HepG2 (cell line): Measurements from ENCODE around the gene ABHD6. TPM values are rescaled to one million over a fixed set of nuclear protein-coding genes. Genes with fewer than 3 reads are reported as not detected.

ENCODE experiments used
- ATF1 ChIP-seq: IDR thresholded peaks from 2 replicates; pipeline ENCODE4 v1.6.1; 2016; ENCODE audit warnings: mild to moderate bottlenecking, control low read depth
- ELF1 ChIP-seq: sonication (generic); formaldehyde crosslinking; IDR thresholded peaks from 2 replicates; pipeline ENCODE4 v1.4.0; 2020; ENCODE audit warnings: missing genetic modification reagents
- GZF1 ChIP-seq: sonication (generic); formaldehyde crosslinking; IDR thresholded peaks from 2 replicates; pipeline ENCODE4 v1.5.1; 2020; ENCODE audit warnings: mild to moderate bottlenecking, missing genetic modification reagents
- HIC2 ChIP-seq: sonication (generic); formaldehyde crosslinking; IDR thresholded peaks from 2 replicates; pipeline ENCODE4 v1.9.0; 2022; ENCODE audit warnings: low read depth, missing genetic modification reagents
- NBN ChIP-seq: fragments of 450-650 bp; conservative IDR thresholded peaks from 2 replicates; pipeline ENCODE4 v1.6.1; 2017
- NFAT5 ChIP-seq: sonication (generic); formaldehyde crosslinking; IDR thresholded peaks from 2 replicates; pipeline ENCODE4 v1.4.0; 2020; ENCODE audit warnings: missing genetic modification reagents
- POGK ChIP-seq: sonication (generic); formaldehyde crosslinking; conservative IDR thresholded peaks from 2 replicates; pipeline ENCODE4 v1.8.0; 2022; ENCODE audit warnings: mild to moderate bottlenecking, moderate library complexity, missing genetic modification reagents
- SRSF1 ChIP-seq: fragments of 200-400 bp; formaldehyde crosslinking; optimal IDR thresholded peaks from 2 replicates; pipeline ENCODE3; 2017; ENCODE audit warnings: mild to moderate bottlenecking, low read depth, low read length, moderate library complexity
- THAP11 ChIP-seq: IDR thresholded peaks from 2 replicates; pipeline ENCODE4 v1.6.1; 2016; ENCODE audit warnings: missing biosample characterization, missing genetic modification reagents
- WIZ ChIP-seq: sonication (generic); formaldehyde crosslinking; IDR thresholded peaks from 2 replicates; pipeline ENCODE4 v1.5.1; 2020; ENCODE audit warnings: mild to moderate bottlenecking, missing genetic modification reagents
- ZBTB38 ChIP-seq: sonication (generic); formaldehyde crosslinking; IDR thresholded peaks from 2 replicates; pipeline ENCODE4 v1.5.1; 2020; ENCODE audit warnings: mild to moderate bottlenecking, missing genetic modification reagents
- ZMYM3 ChIP-seq: sonication (generic); formaldehyde crosslinking; IDR thresholded peaks from 2 replicates; pipeline ENCODE4 v1.5.1; 2020; ENCODE audit warnings: mild to moderate bottlenecking, missing genetic modification reagents
- ZNF205 ChIP-seq: IDR thresholded peaks from 2 replicates; pipeline ENCODE4 v1.6.1; 2018; ENCODE audit warnings: missing biosample characterization, missing genetic modification reagents
- ZNF263 ChIP-seq: sonication (generic); formaldehyde crosslinking; IDR thresholded peaks from 2 replicates; pipeline ENCODE4 v1.4.0; 2020; ENCODE audit warnings: missing genetic modification reagents
- ZNF335 ChIP-seq: sonication (generic); formaldehyde crosslinking; IDR thresholded peaks from 2 replicates; pipeline ENCODE4 v1.4.0; 2020; ENCODE audit warnings: missing genetic modification reagents
- ZNF740 ChIP-seq: sonication (generic); formaldehyde crosslinking; IDR thresholded peaks from 2 replicates; pipeline ENCODE4 v1.4.0; 2020; ENCODE audit warnings: missing genetic modification reagents
- polyA plus RNA-seq, 8 experiments: library from polyadenylated mRNA; depleted of rRNA in 3 of 8; stranded (reverse) in 7 of 8; unstranded in 1 of 8; fragments of >200 nt; fragmentation: Illumina TruSeq in 4 of 8; extraction: Trizol in 4 of 8; gene quantifications; 2 replicates each; pipeline versions ENCODE4 v1.2.1 to v1.2.3, GENCODE V29; 2011 to 2016; ENCODE audit warnings: low read depth in 4 of 8, missing spikeins in 1 of 8, mixed read lengths in 1 of 8; ENCODE audit not compliant: insufficient read depth in 1 of 8
- total RNA-seq, 5 experiments: library from RNA; depleted of rRNA; stranded (reverse); fragments of >200 nt; fragmentation: Illumina TruSeq; extraction: Trizol; gene quantifications; 2 replicates each; pipeline ENCODE4 v1.2.3, GENCODE V29; 2016; ENCODE audit warnings: low read depth in 1 of 5
- TF ChIP-seq, protein P1 (sequence below): sonication (generic); formaldehyde crosslinking; IDR thresholded peaks from 2 replicates; pipeline ENCODE4 v1.4.0; 2020; ENCODE audit warnings: missing genetic modification reagents, mild to moderate bottlenecking, borderline replicate concordance

ABHD6 gene
- total and polyA plus RNA-seq, 2 of the 13 experiments (the other 11 are each of a cell fraction or from before 2014, with no cell fraction given), result 9.0 to 17.2 TPM

GRCh38 chr3:58305882-58306711, 68.5 kb downstream of the ABHD6 start, which contains the start of the genes HTD2 and RPP14 (continued):
- TF ChIP-seq NFAT5 (CRISPR knock-in tag) (peak; percentile 73; the same call in 1 of the 2 replicates), ZNF740 (CRISPR knock-in tag) (no peak), ZNF335 (peak; percentile 97), POGK (0 out of 2 replicates have a peak, but pooled peaks have one; percentile 24), NBN (no peak), ZMYM3 (CRISPR knock-in tag) (peak; percentile 89), ZNF263 (no peak), ATF1 (CRISPR knock-in tag) (peak; percentile 97), THAP11 (CRISPR knock-in tag) (peak; percentile 96), WIZ (CRISPR knock-in tag) (no peak), GZF1 (CRISPR knock-in tag) (peak; percentile 49; the same call in 1 of the 2 replicates), SRSF1 (no peak), ELF1 (CRISPR knock-in tag) (peak; percentile 63), ZNF205 (CRISPR knock-in tag) (peak; percentile 60), ZBTB38 (peak; percentile 82; the same call in 1 of the 2 replicates), HIC2 (no peak; the same call in 1 of the 2 replicates)
- TF ChIP-seq, protein P1, sequence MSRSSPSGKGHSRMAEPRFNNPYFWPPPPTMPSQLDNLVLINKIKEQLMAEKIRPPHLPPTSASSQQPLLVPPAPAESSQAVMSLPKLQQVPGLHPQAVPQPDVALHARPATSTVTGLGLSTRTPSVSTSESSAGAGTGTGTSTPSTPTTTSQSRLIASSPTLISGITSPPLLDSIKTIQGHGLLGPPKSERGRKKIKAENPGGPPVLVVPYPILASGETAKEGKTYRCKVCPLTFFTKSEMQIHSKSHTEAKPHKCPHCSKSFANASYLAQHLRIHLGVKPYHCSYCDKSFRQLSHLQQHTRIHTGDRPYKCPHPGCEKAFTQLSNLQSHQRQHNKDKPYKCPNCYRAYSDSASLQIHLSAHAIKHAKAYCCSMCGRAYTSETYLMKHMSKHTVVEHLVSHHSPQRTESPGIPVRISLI (CRISPR knock-in tag), result no peak; the same call in 1 of the 2 replicates
